KMS-11 (cell line): ENCODE results near the gene MFAP3L.
"Not testable (repeated sequence)": the region's sequence is repeated elsewhere in the genome, so short reads cannot be mapped to it uniquely, and the experiment has no call there.

Experiments
- H2AFZ ChIP-seq: fragments of 200-600 bp; sonication (generic); 2 replicates; pipeline ENCODE4 v1.6.1; 2016; ENCODE audit warnings: antibody characterized with exemption, mixed run types, low read depth
- H3K27ac ChIP-seq: fragments of 200-600 bp; sonication (generic); 2 replicates; pipeline ENCODE4 v1.6.1; 2016; ENCODE audit warnings: mild to moderate bottlenecking, mixed run types
- H3K27me3 ChIP-seq: fragments of 200-600 bp; sonication (generic); 2 replicates; pipeline ENCODE4 v1.6.1; 2017; ENCODE audit warnings: mild to moderate bottlenecking, low read depth, mixed run types, moderate library complexity; ENCODE audit not compliant: insufficient read depth
- H3K36me3 ChIP-seq: fragments of 200-600 bp; sonication (generic); 2 replicates; pipeline ENCODE4 v1.6.1; 2017; ENCODE audit warnings: mild to moderate bottlenecking, mixed run types; ENCODE audit not compliant: insufficient read depth
- H3K4me1 ChIP-seq: fragments of 200-600 bp; sonication (generic); 2 replicates; pipeline ENCODE4 v1.6.1; 2016; ENCODE audit warnings: mild to moderate bottlenecking, low read depth, mixed run types; ENCODE audit not compliant: poor library complexity, severe bottlenecking
- H3K4me2 ChIP-seq: fragments of 200-600 bp; sonication (generic); 2 replicates; pipeline ENCODE4 v1.7.0; 2016; ENCODE audit warnings: mild to moderate bottlenecking, mixed run types
- H3K4me3 ChIP-seq: fragments of 200-600 bp; sonication (generic); IDR thresholded peaks from 2 replicates; pipeline ENCODE4 v1.6.1; 2017; ENCODE audit warnings: low read depth, low read length, mixed read lengths; ENCODE audit not compliant: insufficient read depth
- H3K79me2 ChIP-seq: fragments of 200-600 bp; sonication (generic); 2 replicates; pipeline ENCODE4 v1.6.1; 2016; ENCODE audit warnings: low read depth, mixed run types; ENCODE audit not compliant: insufficient read depth
- H3K9ac ChIP-seq: fragments of 200-600 bp; sonication (generic); 2 replicates; pipeline ENCODE4 v1.6.1; 2016; ENCODE audit warnings: mild to moderate bottlenecking, mixed run types
- H4K20me1 ChIP-seq: fragments of 200-600 bp; sonication (generic); 2 replicates; pipeline ENCODE4 v1.6.1; 2016; ENCODE audit warnings: mild to moderate bottlenecking, mixed run types; ENCODE audit not compliant: insufficient read depth
- TF ChIP-seq, protein P1 (sequence below): fragments of 200-600 bp; sonication (generic); conservative IDR thresholded peaks from 2 replicates; pipeline ENCODE4 v1.6.1; 2017; ENCODE audit warnings: low read depth, mild to moderate bottlenecking, antibody characterized with exemption, low read length, moderate library complexity, mixed read lengths

MFAP3L gene

DNA sequence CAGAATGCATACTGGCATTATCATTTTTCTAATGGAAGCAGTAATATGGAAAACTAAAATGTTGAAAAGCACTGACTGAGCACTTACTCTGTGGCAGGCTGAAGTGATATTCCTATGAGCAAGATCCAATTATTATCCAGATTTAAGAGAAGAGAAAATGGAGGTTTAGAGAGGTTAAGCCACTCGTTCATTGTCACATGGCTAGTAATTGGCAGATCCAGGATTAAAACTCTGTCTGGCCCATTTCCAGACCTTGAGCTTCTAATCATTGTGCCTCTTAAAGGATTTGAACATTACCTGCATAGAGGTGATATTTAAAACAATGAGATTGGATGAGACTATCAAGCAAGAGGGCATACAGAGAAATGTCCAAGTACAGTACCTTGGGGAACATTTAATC lies 80.6 kb downstream of the MFAP3L start:
- Histone ChIP-seq H3K79me2 (no peaks in the 10 kb centered on the region), H3K4me3 (no peak overlapping the region), H3K4me1 (no peaks in the 10 kb centered on the region), H3K36me3 (no peaks in the 10 kb centered on the region), H4K20me1 (no peaks in the 10 kb centered on the region), H2AFZ (no peak overlapping the region), H3K9ac (no peak overlapping the region), H3K27ac (no peak overlapping the region), H3K27me3 (no peaks in the 10 kb centered on the region), H3K4me2 (no peak overlapping the region)
- TF ChIP-seq, protein P1, sequence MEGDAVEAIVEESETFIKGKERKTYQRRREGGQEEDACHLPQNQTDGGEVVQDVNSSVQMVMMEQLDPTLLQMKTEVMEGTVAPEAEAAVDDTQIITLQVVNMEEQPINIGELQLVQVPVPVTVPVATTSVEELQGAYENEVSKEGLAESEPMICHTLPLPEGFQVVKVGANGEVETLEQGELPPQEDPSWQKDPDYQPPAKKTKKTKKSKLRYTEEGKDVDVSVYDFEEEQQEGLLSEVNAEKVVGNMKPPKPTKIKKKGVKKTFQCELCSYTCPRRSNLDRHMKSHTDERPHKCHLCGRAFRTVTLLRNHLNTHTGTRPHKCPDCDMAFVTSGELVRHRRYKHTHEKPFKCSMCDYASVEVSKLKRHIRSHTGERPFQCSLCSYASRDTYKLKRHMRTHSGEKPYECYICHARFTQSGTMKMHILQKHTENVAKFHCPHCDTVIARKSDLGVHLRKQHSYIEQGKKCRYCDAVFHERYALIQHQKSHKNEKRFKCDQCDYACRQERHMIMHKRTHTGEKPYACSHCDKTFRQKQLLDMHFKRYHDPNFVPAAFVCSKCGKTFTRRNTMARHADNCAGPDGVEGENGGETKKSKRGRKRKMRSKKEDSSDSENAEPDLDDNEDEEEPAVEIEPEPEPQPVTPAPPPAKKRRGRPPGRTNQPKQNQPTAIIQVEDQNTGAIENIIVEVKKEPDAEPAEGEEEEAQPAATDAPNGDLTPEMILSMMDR: no peak

DNA sequence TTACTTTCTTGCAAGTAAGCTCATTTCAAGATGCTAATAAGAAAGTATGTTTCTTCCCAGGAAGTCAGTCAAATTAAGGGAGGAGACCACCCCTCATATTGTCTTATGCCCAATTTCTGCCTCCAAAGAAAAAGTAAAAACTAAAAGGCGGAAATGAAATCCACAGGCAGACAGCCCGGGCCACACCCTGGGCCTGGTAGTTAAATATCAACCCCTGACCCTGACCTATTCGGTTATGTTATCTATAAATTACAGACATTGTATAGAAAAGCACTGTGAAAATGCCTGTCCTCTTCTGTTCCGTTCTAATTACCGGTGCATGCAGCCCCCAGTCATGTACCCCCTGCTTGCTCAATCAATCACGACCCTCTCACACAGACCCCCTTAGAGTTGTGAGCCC lies 82.6 kb downstream of the MFAP3L start:
- not testable (repeated sequence) for H3K79me2 ChIP-seq, H3K9ac ChIP-seq, H2AFZ ChIP-seq, H3K27me3 ChIP-seq, H4K20me1 ChIP-seq, H3K4me3 ChIP-seq, H3K4me1 ChIP-seq, H3K27ac ChIP-seq, H3K4me2 ChIP-seq, H3K36me3 ChIP-seq

DNA sequence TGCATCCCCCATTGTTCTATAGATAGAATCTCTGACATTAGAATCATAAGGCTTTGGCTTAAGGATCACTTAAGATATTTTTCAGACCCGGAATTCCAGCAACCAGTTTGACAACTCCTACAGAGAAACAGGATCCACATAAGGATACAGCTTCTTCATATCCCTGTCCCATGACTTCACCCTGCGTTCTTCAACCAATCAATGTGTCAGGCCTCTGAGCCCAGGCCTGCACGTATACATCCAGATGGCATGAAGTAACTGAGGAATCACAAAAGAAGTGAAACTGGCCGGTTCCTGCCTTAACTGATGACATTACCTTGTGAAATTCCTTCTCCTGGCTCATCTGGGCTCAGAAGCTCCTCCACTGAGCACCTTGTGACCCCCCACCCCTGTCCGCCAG lies 85.1 kb downstream of the MFAP3L start:
- Histone ChIP-seq H3K36me3 (no peaks in the 10 kb centered on the region), H2AFZ (no peak overlapping the region), H3K4me3 (no peak overlapping the region), H3K27ac (no peak overlapping the region), H3K79me2 (no peaks in the 10 kb centered on the region), H3K9ac (no peak overlapping the region), H3K27me3 (no peaks in the 10 kb centered on the region), H4K20me1 (no peaks in the 10 kb centered on the region), H3K4me1 (no peaks in the 10 kb centered on the region), H3K4me2 (no peak overlapping the region)
- TF ChIP-seq, protein P1: no peak

DNA sequence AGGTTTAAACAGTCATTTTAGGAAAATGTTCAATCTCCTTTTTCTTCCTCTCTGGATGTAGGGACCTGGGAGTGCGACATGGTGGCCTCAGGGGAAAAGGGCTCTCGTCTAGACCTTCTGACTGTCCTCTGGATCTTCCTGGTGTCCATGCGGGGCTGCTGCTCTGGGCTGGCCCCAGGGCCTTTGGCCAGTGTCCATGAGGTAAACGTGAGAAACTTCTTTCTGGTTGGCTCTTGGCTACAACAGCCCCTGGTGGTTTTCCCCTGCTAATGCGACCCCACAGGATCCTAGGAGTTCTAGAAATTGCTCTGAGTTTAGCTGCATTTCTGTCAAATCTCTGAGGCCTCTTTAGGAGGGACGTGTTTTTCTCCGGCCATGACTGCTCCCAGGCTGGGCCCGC lies 85.7 kb downstream of the MFAP3L start:
- H3K27ac ChIP-seq: no peak overlapping the region
- no peak overlapping the region for H2AFZ ChIP-seq
- H4K20me1 ChIP-seq: no peaks in the 10 kb centered on the region
- H3K36me3 ChIP-seq: no peaks in the 10 kb centered on the region
- H3K4me3 ChIP-seq: no peak overlapping the region
- no peaks in the 10 kb centered on the region for H3K79me2 ChIP-seq
- no peak overlapping the region for H3K9ac ChIP-seq
- H3K27me3 ChIP-seq: no peaks in the 10 kb centered on the region
- no peak overlapping the region for H3K4me2 ChIP-seq
- no peaks in the 10 kb centered on the region for H3K4me1 ChIP-seq
- TF ChIP-seq, protein P1: no peak
